Smooth muscle cell (in vitro differentiated cells): Measurements from ENCODE around the gene DNASE2B. TPM values are rescaled to one million over a fixed set of nuclear protein-coding genes. Genes with fewer than 3 reads are reported as not detected.

Experiments
- DNase-seq: peaks from one replicate; lab custom pipeline; 2025; ENCODE audit not compliant: unreplicated experiment; lab: John Stamatoyannopoulos, UW
- H2AFZ ChIP-seq: fragments of 200-600 bp; sonication (generic); 2 replicates; pipeline ENCODE4 v1.6.0; 2016; ENCODE audit warnings: antibody characterized with exemption, low read depth, mild to moderate bottlenecking
- H3F3A ChIP-seq: fragments of 200-600 bp; sonication (generic); 2 replicates; pipeline ENCODE4 v1.6.0; 2017; ENCODE audit warnings: antibody characterized with exemption, low read depth
- H3K27ac ChIP-seq: fragments of 200-600 bp; sonication (generic); 2 replicates; pipeline ENCODE4 v1.5.1; 2016; ENCODE audit warnings: low read depth, mild to moderate bottlenecking
- H3K27me3 ChIP-seq: fragments of 200-600 bp; sonication (generic); 2 replicates; pipeline ENCODE4 v1.6.1; 2016; ENCODE audit warnings: low read depth, mild to moderate bottlenecking
- H3K36me3 ChIP-seq: fragments of 200-600 bp; sonication (generic); 2 replicates; pipeline ENCODE4 v1.5.1; 2016; ENCODE audit warnings: low read depth
- H3K4me1 ChIP-seq: fragments of 200-600 bp; sonication (generic); 2 replicates; pipeline ENCODE4 v1.5.1; 2016; ENCODE audit warnings: low read depth
- H3K4me2 ChIP-seq: fragments of 200-600 bp; sonication (generic); 2 replicates; pipeline ENCODE4 v1.6.0; 2016; ENCODE audit warnings: mild to moderate bottlenecking
- H3K4me3 ChIP-seq: fragments of 200-600 bp; sonication (generic); 2 replicates; pipeline ENCODE4 v1.5.1; 2016; ENCODE audit warnings: mild to moderate bottlenecking
- H3K79me2 ChIP-seq: fragments of 200-600 bp; sonication (generic); 2 replicates; pipeline ENCODE4 v1.6.0; 2016; ENCODE audit warnings: low read depth, mild to moderate bottlenecking
- H3K9ac ChIP-seq: fragments of 200-600 bp; sonication (generic); 2 replicates; pipeline ENCODE4 v1.6.0; 2016; ENCODE audit warnings: low read depth
- H3K9me3 ChIP-seq: fragments of 200-600 bp; sonication (generic); replicated peaks from 2 replicates; pipeline ENCODE4 v1.5.1; 2016; ENCODE audit warnings: low read depth
- H4K20me1 ChIP-seq: fragments of 200-600 bp; sonication (generic); 2 replicates; pipeline ENCODE4 v1.6.0; 2016; ENCODE audit warnings: low read depth
- WGBS: methylation state at CpG from one replicate; pipeline ENCODE4 v1.1.7; 2016; ENCODE audit warnings: low lambda C conversion rate; 5-methylcytosine and 5-hydroxymethylcytosine counted together
- polyA plus RNA-seq: library from polyadenylated mRNA; unstranded; fragments of >200 nt; fragmentation: Nextera tagmentation; extraction: Ambion mirVana; gene quantifications from 2 replicates; pipeline ENCODE4 v1.2.1, GENCODE V29; 2016
- total RNA-seq: library from RNA; depleted of rRNA; stranded (reverse); fragments of >200 nt; gene quantifications from 2 replicates; pipeline ENCODE4 v1.2.3, GENCODE V29; 2014
- TF ChIP-seq, protein P1 (sequence below): fragments of 200-600 bp; sonication (generic); IDR thresholded peaks from 2 replicates; pipeline ENCODE4 v1.5.1; 2017; ENCODE audit warnings: borderline replicate concordance, mild to moderate bottlenecking, antibody characterized with exemption; ENCODE audit not compliant: insufficient read depth, poor library complexity, severe bottlenecking

Gene DNASE2B
- total and polyA plus RNA-seq, 2 experiments from 2014 or later: not detected

DNA sequence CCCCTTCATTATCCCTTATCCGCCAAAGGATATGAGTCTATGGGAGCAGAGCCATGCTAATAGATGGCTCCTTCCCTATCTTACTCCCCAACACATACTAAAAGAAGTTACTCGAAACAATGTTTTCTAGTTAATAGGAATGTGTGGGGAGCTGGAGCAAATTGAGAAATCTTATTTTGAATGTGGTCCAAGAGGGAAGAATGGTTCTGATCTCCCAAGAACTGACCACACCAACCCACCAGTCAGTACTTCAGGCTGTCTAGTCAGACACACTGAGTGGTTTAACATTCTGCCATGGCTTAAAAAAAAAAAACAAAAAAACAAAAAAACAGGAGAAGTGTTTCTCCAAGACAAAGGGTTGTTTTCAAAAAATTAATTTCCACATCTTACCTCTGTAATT is 31.5 kb upstream of the DNASE2B start:
- no peak for DNase-seq
- Histone ChIP-seq H3K4me2 (no peak overlapping the region), H3K27ac (peak overlapping the region; percentile 83), H3K27me3 (no peaks in the 10 kb centered on the region), H3K9ac (no peak overlapping the region), H3F3A (no peaks in the 10 kb centered on the region), H4K20me1 (no peaks in the 10 kb centered on the region), H3K4me1 (peaks cover 3% of the 10 kb centered on the region), H2AFZ (no peak overlapping the region), H3K79me2 (no peaks in the 10 kb centered on the region), H3K4me3 (no peak overlapping the region), H3K9me3 (no peaks in the 10 kb centered on the region), H3K36me3 (no peaks in the 10 kb centered on the region)
- WGBS: 91% methylated on average over 2 of the region's 2 CpGs
- TF ChIP-seq, protein P1, sequence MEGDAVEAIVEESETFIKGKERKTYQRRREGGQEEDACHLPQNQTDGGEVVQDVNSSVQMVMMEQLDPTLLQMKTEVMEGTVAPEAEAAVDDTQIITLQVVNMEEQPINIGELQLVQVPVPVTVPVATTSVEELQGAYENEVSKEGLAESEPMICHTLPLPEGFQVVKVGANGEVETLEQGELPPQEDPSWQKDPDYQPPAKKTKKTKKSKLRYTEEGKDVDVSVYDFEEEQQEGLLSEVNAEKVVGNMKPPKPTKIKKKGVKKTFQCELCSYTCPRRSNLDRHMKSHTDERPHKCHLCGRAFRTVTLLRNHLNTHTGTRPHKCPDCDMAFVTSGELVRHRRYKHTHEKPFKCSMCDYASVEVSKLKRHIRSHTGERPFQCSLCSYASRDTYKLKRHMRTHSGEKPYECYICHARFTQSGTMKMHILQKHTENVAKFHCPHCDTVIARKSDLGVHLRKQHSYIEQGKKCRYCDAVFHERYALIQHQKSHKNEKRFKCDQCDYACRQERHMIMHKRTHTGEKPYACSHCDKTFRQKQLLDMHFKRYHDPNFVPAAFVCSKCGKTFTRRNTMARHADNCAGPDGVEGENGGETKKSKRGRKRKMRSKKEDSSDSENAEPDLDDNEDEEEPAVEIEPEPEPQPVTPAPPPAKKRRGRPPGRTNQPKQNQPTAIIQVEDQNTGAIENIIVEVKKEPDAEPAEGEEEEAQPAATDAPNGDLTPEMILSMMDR: no peak

DNA sequence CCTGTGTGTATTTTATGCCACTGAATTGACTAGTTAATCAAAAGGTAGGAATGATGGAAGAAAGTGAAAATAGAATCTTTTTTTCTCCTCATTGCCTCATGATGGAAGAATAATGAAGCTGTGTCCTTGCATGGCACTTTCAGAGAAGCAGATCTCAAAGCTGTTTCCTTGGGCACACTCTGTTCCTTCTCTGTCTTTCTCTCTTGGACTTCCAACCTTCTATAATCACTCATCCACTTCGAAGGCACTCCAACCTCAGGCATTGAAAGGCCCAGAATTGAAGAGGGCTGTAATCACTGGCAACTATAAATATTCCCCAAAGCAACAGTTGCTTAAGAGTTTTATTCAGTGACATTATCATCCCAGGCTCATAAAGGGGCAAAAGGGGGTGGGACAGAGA is 31.1 kb upstream of the DNASE2B start:
- Histone ChIP-seq H3K9ac (no peak overlapping the region), H3K27me3 (no peaks in the 10 kb centered on the region), H2AFZ (no peak overlapping the region), H3K9me3 (no peaks in the 10 kb centered on the region), H4K20me1 (no peaks in the 10 kb centered on the region), H3K79me2 (no peaks in the 10 kb centered on the region), H3F3A (no peaks in the 10 kb centered on the region), H3K4me2 (no peak overlapping the region), H3K4me1 (peaks cover 3% of the 10 kb centered on the region), H3K27ac (no peak overlapping the region), H3K4me3 (no peak overlapping the region), H3K36me3 (no peaks in the 10 kb centered on the region)
- WGBS: 93% methylated on average over 1 of the region's 1 CpG
- DNase-seq: no peak
- TF ChIP-seq, protein P1: no peak

DNA sequence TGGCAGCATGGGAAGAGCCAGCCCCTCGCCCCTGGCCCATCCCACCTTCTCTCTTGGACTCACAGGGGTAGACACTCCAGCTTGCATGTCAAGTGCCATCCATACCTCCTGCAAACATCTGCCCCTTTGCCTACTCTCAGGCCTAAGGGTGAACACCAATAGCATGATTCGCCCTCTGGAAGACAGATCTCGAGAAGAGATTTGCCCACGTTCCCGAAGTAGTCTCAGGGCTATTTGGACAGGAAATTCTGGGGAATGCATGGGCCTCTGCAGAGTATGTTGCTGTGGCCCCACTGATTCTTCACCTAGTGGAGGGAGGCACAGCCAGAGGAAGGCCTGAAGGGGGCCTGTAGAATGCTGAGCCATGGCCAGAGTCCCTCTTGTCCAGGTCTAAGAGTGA is 29.8 kb upstream of the DNASE2B start:
- no peak overlapping the region for H3K9ac ChIP-seq
- H3K4me1 ChIP-seq: peaks cover 3% of the 10 kb centered on the region
- no peak overlapping the region for H3K4me3 ChIP-seq
- no peak overlapping the region for H3K27ac ChIP-seq
- H3K4me2 ChIP-seq: no peak overlapping the region
- no peaks in the 10 kb centered on the region for H3K36me3 ChIP-seq
- TF ChIP-seq, protein P1: no peak
- no peaks in the 10 kb centered on the region for H4K20me1 ChIP-seq
- H2AFZ ChIP-seq: no peak overlapping the region
- no peaks in the 10 kb centered on the region for H3K9me3 ChIP-seq
- H3K79me2 ChIP-seq: no peaks in the 10 kb centered on the region
- no peaks in the 10 kb centered on the region for H3F3A ChIP-seq
- DNase-seq: no peak
- H3K27me3 ChIP-seq: no peaks in the 10 kb centered on the region
- 97% methylated on average over 5 of the region's 5 CpGs for WGBS

DNA sequence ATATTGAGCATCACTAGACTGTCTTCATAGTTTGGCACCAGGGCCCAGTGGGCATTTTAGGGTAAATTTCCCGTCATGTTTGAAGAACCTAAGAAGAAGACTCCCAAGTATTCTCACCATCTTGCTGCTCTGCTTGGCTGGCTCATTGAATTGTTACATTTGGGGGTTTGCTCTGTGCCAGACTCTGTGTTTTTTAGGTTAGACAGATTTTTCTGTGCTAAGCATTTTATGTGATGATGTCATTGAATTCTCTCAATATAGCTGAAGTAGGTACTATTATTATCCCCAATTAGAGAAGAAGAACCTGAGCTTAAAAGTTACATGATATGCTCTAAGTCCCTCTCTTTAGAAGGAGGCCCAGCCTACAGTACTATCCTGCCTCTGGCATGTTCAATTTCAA is 28.0 kb upstream of the DNASE2B start:
- no peaks in the 10 kb centered on the region for H3F3A ChIP-seq
- H3K36me3 ChIP-seq: no peaks in the 10 kb centered on the region
- no peak overlapping the region for H2AFZ ChIP-seq
- no peaks in the 10 kb centered on the region for H3K79me2 ChIP-seq
- no peak overlapping the region for H3K27ac ChIP-seq
- H4K20me1 ChIP-seq: no peaks in the 10 kb centered on the region
- no peak overlapping the region for H3K9ac ChIP-seq
- no peak for DNase-seq
- no peak overlapping the region for H3K4me2 ChIP-seq
- peaks cover under 1% of the 10 kb centered on the region for H3K4me1 ChIP-seq
- TF ChIP-seq, protein P1: no peak
- H3K9me3 ChIP-seq: no peaks in the 10 kb centered on the region
- WGBS: 94% methylated on average over 1 of the region's 1 CpG
- H3K27me3 ChIP-seq: no peaks in the 10 kb centered on the region
- no peak overlapping the region for H3K4me3 ChIP-seq
